Umbilical cord (tissue), 2 donors: ENCODE results near the gene BANF1. TPM values are rescaled to one million over a fixed set of nuclear protein-coding genes. Genes with fewer than 3 reads are reported as not detected.

Experiments used
- DNase-seq: peaks from one replicate; pipeline ENCODE4 v3.0.0-alpha.2; 2015; ENCODE audit warnings: low spot score
- total RNA-seq: library from RNA; depleted of rRNA; stranded (reverse); fragments of >200 nt; gene quantifications from one replicate; pipeline ENCODE4 v1.2.3, GENCODE V29; 2014; ENCODE audit warnings: low replicate concordance; ENCODE audit not compliant: insufficient read depth

BANF1 gene, protein sequence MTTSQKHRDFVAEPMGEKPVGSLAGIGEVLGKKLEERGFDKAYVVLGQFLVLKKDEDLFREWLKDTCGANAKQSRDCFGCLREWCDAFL
- total RNA-seq = 31.3 TPM

DNA sequence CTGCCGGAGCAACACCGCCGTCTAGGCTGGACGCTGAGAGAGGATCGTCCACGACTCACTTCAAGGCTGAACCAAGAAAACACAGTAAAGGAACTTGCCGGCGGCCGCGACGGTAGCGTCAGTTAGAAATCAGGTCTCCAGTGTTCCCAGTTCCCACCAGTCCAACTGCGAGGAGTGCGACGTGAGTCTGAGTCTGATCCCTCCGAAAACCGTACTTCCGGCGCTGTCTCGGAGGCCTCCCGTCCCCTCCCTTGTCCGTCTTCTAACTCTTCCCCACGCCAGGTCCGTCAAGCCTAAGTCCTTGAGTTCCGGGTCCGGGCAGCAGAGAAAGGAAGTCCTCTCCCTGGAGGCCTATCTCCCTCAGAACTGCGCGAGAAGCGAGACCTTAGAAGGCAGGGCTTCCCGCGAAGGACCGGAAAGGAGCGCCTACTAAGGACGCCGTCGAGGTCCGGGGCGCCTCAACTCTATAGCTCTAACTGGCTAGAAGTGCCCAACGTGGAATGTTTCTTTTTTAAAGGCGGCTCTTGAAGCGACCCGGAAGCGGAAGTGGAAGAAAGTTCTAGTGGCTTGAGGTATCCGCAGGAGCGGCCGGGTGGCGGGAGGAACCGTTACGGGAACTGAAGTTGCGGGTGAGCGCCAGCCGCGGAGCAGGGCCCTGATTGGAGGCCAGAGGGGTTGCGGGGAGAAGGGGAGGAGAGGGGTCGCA is at the start of gene BANF1, which contains the start of gene EIF1AD:
Gene BANF1, plus strand, starts transcription at position 562 of the 706 bp plus-strand sequence. CDS start 748 bp downstream, outside the sequence.
Gene EIF1AD, minus strand, starts transcription at position 216 of the 706 bp plus-strand sequence. CDS start 1,768 bp downstream, outside the sequence.
- peak; percentile 99 for DNase-seq

DNA sequence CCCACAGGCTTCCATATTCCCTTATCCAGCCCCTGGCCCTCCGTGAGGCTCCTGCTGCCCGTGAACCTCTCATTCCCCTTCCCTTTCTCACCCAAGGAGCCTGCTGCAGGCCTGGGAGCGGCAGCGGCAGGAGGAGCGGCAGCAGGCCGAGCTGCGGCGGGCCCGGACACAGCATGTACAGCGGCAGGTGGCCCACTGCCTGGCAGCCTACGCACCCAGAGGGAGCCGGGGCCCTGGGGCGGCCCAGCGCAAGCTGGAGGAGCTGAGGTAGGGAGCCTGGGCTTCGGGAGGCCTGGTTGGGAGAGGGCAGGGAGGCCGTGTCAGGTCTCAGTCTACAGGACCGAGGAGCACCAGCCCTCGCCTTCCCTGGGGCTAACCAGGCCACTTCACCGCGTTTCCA is 48.8 kb upstream of the BANF1 start:
- DNase-seq = no peak

DNA sequence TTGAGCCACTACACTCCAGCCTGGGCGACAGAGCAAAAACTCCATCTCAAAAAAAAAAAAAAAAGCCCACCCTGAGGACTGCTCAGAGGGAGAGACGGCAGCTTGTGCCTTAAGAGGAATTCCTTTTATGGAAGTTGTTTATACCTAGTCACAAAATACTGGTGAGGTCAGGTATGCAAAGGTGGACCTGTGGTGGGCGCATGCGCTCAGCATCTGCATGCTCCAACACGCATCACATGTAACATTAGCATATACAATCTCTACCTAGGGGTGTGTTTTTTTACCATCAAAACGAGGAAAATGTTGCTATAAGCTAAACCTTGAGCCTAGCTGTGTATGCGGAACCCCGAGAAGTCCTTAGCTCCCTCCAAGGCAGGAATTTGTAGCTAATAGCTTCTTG is 47.5 kb upstream of the BANF1 start:
- DNase-seq = peak; percentile 19

DNA sequence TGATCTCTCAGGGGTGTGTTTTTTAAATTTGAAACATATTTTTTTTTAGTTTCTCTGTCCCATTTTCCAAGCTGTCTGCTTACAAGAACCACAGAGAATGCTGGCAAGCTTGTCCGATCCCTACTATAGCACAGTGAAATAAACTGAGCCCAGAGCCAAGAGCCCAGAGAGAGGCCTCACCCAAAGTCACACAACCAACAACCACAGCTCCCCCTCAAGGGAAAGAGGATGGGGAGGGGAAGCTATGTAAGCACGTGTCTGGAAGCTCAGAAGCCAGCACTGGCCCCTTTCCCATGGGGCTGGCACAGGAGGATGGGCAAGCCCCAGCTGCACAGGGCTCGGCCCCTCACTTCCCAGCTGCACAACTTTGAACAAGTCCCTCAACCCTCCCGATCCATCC is 44.0 kb upstream of the BANF1 start:
- DNase-seq = no peak

DNA sequence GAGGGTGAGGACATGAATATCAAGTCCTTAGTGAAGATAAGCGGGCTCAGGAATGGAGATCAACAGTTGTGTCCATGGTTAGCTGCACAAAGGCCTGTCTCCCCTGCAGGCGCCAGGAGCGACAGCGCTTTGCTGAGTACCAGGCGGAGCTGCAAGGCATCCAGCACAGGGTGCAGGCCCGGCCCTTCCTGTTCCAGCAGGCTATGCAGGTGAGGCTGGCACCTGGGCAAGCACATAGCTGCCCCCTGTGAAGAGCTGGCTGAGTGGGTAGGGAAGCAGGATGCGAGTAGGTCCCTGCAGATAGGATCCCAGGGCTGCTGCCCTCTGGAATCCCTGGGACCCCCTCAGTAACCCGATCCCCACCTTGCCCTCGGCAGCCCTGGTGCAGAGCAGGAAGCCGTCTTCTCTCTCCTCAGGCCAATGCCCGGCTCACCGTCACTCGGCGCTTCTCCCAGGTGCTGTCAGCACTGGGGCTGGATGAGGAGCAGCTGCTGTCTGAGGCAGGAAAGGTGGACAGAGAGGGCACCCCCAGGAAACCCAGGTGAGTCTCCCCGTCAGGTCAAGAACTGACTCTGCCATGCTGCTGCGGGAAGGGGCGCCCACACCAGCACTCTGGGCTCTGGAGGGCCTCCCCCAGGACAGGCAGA is 43.4 kb upstream of the BANF1 start:
- no peak for DNase-seq

DNA sequence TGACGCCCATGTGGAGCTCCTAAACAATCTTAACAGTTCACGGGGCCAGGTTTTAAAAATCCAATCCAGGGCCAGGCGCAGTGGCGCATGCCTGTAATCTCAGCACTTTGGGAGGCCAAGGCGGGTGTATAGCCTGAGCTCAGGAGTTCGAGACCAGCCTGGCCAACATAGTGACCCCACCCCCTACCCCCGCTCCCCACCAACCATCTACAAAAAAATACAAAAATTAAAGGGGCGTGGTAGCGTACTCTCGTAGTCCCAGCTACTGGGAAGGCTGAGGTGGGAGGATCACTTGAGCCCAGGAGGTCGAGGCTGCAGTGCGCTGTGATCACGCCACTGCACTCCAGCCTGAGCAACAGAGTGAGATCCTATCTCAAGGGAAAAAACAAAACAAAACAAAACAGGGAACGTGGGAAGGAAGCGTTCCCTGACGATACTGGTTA is 41.5 kb upstream of the BANF1 start:
- no peak for DNase-seq

DNA sequence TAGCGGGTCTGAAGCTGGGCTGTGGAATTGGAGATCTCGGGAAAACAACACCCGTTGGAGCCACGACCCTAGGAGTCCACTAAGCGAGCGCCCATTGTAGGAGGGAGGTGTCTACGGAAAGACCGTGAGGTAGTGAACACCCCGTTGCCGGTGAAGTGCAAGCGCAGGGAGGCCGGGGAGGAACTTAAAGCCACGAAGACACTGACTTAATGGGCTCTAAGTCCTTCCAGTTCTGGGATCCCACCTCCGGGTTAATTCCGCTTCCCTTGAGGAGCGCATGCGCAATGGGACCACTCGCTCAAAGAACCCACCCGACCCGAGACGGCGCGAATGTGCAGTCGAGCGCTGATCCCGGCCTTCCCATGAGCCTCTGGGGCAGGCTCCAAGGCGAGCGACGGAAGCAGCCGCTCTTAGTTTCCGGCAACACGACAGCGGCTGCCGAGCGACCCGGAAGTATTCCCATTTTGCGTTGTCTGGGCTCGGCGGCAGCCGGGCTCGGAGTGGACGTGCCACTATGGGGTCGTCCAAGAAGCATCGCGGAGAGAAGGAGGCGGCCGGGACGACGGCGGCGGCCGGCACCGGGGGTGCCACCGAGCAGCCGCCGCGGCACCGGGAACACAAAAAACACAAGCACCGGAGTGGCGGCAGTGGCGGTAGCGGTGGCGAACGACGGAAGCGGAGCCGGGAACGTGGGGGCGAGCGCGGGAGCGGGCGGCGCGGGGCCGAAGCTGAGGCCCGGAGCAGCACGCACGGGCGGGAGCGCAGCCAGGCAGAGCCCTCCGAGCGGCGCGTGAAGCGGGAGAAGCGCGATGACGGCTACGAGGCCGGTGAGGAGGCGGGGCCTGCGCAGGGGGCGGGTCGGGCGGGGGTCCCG is 40.8 kb upstream of the BANF1 start, which contains the start of gene SART1:
Gene SART1, plus strand, starts transcription at position 468 of the 874 bp plus-strand sequence. Its CDS starts 47 bp downstream, at position 515.
- DNase-seq = peak; percentile 100

DNA sequence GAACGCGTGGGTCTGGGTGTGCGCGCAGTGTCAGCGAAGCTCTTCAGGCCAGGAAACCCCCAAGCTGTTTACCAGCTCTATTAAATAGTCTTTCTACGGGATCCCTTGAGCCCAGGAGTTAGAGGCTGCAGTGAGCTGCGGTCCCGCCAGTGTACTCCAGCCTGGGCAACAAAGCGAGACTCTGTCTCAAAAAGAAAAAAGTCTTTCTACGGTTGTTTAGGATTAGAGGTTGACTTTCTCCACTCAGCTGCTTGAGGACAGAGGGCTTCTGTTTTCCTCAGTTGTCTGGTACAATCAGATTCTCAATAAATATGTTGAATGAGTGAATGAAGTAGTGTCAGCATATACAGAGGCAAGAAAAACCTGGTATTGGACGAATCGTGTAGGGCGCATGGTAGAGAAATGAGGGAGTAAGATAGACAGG is 40.1 kb upstream of the BANF1 start:
- DNase-seq = no peak

DNA sequence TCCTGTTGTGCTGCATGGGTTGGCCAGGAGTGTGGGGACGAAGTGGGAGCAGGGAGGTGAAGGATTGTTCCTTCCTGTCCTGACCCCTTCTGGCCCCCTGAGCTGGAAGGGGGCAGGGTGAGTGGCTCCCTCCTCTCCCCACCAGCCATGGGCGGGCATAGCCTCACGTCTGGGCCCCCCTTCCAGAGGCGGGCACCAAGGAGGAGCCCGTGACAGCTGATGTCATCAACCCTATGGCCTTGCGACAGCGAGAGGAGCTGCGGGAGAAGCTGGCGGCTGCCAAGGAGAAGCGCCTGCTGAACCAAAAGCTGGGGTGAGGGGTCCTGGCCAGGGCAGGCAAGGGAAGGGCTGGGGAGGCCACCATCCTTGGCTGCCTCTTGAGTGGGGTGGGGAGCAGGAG is 37.4 kb upstream of the BANF1 start:
- no peak for DNase-seq

DNA sequence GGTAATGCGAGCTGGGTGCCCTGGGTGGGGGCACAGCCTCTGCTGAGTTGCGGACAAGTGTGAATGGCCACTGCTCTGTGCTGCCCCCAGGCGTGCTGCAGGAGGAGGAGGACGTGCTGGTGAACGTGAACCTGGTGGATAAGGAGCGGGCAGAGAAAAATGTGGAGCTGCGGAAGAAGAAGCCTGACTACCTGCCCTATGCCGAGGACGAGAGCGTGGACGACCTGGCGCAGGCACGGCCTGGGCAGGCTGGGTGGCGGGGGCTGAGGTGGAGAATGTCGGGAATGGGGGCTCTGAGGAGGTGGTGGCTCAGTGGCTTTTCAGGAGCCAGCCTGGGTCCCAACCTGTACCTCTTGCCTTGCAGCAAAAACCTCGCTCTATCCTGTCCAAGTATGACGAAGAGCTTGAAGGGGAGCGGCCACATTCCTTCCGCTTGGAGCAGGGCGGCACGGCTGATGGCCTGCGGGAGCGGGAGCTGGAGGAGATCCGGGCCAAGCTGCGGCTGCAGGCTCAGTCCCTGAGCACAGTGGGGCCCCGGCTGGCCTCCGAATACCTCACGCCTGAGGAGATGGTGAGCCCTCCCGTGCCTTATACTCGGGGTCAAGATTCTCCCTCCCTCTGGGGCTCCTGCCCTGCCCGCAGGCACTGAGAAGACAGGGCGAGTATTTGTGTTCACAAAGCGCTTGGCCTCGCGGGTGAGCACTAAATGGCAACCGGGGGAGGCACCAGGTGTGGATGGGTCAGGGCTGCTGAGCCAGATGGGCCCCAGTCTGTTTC is 36.1 kb upstream of the BANF1 start:
- no peak for DNase-seq

DNA sequence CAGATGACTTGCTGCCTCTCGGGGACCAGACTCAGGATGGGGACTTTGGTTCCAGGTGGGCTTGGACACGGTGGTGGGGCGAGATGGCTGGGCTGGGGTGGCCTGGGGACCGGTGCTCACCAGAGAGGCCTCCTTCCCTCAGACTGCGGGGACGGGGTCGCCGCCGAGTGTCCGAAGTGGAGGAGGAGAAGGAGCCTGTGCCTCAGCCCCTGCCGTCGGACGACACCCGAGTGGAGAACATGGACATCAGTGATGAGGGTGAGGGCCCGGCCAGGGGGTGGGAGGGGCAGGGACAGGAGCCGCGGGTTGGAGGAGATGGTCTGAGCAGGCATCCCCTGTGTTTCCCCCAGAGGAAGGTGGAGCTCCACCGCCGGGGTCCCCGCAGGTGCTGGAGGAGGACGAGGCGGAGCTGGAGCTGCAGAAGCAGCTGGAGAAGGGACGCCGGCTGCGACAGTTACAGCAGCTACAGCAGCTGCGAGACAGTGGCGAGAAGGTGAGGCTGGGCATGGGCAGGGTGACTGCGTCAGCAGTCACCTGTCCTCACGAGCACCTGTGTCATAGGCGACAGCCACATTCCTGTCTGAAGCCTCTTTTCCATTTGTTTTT is 34.9 kb upstream of the BANF1 start:
- no peak for DNase-seq

DNA sequence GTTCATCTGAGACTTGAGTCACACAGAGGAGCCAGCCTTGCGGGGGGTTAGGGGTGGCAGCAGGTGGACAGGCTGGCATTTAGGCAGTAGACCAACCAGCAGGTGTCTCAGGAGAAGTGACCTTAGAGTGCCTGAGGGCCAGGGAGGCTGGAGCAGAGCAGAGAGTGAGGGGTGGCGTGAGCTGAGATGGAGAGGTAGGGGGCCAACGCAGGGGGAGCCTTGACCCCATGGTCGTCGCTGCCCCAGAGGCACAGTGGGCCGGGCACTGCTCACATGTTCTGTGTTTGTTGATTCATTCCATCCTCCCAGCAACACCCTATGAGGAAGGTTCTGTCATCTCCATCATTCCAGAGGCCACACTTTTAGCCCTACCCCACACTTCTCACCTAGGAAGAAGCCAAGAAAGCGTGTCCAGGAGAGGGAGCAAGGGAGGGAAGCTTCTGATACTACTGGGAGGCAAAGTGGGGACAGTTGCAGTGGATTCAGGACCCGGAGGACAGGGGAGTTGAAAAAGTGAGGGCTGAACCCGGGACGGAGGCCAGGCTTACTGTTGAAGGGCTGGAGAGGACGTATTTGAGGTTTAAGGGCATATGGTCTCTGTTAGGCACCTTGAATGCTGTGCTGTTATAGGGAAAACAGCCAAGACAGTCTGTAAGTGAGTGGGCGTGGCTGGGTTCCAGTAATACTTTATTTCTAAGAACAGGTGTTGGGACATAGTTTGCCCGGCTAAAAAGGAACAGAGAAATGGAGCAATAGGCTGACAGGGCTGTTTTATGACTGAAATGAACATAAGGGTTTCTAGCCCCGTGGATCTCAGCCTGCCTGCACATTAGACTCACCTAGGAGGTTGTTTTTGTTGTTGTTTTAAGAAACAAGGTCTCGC is 33.5 kb upstream of the BANF1 start:
- DNase-seq = no peak

DNA sequence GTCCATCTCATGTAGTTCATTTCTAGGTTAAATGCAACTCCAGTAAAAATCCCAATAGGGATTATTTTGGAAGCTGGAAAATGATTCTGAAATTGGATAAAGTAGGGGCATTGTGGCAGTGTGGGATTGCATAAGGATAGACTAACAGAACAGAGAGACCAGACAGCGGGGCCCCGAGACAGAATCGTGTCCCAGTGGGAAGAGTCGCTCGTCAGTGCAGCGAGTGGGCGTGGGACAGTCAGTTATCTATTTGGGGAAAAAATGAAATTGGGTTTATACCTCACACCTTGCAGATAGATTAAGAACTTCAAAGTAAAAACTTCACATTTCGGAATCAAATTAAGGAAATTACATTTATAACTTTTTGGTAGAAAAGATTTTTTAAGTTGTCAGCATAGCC is 30.2 kb upstream of the BANF1 start:
- no peak for DNase-seq

DNA sequence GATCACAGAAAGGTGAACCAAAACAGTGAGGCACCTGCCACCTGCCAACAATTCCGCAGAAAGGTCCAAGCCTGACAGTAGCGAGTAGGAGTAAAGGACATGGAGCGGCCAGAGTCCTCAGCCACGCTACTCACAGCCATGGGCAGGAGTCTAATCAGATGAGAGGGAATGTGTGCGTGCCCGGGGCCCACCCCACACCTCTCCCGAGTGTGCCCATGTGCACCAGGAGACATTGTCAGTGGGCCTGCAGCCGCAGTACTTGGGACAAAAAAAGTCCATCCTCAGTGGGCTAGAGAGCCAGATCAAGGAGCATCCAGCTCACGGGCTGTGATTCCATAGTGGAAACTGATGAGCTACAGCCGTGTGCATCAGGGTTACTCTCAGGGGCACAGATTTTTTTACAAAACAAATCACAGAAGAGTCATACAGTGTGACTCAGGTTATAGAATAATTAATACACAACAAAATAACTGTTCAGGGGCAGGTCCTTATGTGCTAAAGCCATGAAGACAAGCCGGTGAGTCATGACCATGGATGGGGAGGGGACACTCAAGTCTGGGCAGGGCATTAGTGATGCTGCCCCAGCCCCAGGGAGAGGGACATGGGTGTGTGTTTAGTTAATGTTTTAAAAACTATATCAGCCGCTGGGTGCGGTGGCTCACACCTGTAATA is 28.7 kb upstream of the BANF1 start:
- no peak for DNase-seq

DNA sequence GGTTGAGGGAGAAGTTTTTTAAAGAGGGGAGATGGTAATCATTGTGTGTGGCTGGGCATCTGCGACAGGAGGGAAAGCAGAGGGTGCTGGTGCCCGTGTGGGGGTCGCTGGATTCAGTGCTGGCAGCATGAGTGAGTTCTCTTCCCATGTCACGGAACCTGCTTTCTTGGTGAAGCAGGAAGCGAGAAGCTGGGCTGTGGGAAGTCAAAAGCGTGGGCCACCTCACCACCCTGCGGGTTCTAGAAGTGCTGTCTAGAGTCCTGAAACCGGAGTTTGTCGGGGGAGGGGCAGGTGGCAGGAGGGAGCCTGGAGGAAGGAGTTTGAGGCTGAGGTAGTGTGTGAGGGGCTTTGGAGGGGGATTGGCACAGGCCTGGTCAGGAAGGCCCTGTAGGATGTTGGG is 26.5 kb upstream of the BANF1 start:
- DNase-seq = no peak

DNA sequence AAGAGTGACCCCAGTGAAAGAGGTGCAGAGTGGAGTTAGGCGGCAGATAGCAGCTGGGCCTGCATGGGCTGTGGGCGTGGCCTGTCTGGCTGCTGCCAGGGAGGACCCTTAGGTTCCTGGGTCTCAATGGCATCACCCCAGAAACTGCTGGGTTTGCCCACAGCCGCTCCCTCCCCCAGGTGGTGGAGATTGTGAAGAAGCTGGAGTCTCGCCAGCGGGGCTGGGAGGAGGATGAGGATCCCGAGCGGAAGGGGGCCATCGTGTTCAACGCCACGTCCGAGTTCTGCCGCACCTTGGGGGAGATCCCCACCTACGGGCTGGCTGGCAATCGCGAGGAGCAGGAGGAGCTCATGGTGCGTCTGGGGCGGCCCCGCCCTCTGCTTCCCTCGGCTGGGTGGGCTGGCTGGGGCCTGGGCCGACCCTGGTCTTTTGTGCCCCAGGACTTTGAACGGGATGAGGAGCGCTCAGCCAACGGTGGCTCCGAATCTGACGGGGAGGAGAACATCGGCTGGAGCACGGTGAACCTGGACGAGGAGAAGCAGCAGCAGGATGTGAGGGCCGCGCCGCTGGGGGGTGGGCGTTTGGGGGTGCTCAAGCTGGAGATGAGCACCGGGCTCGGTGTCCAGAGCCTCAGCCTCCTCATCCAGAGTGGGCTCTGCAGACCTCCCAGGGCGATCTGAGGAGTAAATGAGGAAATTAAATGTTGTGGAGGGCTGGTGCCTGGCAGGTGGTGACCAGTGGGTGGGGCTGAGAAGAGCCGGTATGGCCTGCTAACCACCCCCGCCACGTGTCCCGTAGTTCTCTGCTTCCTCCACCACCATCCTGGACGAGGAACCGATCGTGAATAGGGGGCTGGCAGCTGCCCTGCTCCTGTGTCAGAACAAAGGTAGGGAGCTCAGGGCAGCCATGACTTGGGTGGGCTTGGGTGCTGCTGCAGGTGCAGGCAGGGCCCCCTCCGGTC is 25.8 kb upstream of the BANF1 start:
- DNase-seq = no peak

DNA sequence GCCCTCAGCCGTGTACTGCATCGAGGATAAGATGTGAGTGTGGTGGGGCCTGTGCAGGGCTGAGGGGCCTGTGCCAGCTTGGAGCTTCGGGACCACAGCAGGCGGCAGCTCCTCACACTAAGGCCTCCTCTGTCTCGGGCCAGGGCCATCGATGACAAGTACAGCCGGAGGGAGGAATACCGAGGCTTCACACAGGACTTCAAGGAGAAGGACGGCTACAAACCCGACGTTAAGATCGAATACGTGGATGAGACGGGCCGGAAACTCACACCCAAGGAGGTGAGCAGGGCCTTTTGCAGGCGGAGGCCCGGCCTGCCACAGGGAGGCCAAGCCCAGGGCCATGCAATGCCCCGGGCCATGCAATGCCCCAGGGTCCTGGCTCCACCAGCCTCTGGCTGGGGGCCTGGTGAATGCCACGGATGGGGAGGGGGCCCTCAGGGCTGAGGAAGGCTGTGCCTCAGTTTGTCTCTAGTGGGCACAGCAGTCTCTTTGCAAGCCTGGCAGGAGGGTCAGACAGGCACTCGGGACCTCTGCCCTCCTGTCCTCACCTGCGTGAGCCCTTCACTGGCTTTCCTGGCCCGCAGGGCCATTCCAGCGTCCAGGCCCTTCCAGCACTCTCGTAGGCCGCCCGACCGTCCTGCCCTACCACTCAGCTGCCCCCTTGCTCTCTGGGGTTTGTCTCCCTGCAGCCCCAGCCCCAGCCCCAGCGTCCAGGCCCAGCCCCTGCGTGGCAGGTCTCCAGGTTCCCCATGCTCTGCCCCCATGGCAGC is 24.5 kb upstream of the BANF1 start:
- DNase-seq = no peak
